Ishikawa (cell line): ENCODE results near the gene PRRT3.

Experiments
- CEBPB ChIP-seq: IDR thresholded peaks from 2 replicates; pipeline ENCODE4 v1.6.1; 2012
- CREB1 ChIP-seq: IDR thresholded peaks from 2 replicates; pipeline ENCODE4 v1.6.1; 2012; ENCODE audit warnings: low read depth
- EGR1 ChIP-seq: IDR thresholded peaks from 2 replicates; pipeline ENCODE4 v1.6.1; 2012
- NFIC ChIP-seq: IDR thresholded peaks from 2 replicates; pipeline ENCODE4 v1.6.1; 2012
- RAD21 ChIP-seq: IDR thresholded peaks from 2 replicates; pipeline ENCODE4 v1.6.1; 2012; ENCODE audit warnings: low read depth
- TAF1 ChIP-seq: IDR thresholded peaks from 2 replicates; pipeline ENCODE4 v1.6.1; 2012; ENCODE audit warnings: low read depth, mild to moderate bottlenecking
- YY1 ChIP-seq: IDR thresholded peaks from 2 replicates; pipeline ENCODE4 v1.6.1; 2012; ENCODE audit warnings: low read depth
- ZBTB7A ChIP-seq: IDR thresholded peaks from 2 replicates; pipeline ENCODE4 v1.6.1; 2012; ENCODE audit warnings: low read depth
- TF ChIP-seq, protein P1 (sequence below): IDR thresholded peaks from 2 replicates; pipeline ENCODE4 v1.6.1; 2012; ENCODE audit warnings: low read depth, mild to moderate bottlenecking

DNA sequence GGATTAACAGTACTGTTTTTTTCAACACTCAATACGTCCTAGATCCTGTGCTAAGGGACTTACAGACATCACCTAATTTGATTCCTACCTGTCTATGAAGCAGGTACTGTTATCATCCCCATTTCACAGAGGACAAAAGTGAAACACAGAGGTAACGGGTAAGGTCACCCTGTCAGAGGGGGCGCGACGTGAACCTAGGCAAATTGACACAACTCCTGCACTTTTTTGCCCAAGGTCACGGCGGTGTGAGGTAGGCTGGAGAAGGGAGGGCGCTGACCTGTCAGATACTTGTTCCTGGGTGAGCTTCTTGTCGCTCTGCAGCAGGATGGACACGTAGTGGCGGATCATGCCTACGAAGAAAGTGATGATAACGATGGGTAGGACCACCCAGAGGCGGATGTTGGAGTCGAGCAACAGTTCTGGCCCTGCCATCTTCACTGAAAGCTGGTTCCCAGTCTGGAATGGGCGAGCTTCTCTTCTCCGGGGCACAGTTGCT, 34.1 kb upstream of the PRRT3 start:
- TF ChIP-seq, protein P1, sequence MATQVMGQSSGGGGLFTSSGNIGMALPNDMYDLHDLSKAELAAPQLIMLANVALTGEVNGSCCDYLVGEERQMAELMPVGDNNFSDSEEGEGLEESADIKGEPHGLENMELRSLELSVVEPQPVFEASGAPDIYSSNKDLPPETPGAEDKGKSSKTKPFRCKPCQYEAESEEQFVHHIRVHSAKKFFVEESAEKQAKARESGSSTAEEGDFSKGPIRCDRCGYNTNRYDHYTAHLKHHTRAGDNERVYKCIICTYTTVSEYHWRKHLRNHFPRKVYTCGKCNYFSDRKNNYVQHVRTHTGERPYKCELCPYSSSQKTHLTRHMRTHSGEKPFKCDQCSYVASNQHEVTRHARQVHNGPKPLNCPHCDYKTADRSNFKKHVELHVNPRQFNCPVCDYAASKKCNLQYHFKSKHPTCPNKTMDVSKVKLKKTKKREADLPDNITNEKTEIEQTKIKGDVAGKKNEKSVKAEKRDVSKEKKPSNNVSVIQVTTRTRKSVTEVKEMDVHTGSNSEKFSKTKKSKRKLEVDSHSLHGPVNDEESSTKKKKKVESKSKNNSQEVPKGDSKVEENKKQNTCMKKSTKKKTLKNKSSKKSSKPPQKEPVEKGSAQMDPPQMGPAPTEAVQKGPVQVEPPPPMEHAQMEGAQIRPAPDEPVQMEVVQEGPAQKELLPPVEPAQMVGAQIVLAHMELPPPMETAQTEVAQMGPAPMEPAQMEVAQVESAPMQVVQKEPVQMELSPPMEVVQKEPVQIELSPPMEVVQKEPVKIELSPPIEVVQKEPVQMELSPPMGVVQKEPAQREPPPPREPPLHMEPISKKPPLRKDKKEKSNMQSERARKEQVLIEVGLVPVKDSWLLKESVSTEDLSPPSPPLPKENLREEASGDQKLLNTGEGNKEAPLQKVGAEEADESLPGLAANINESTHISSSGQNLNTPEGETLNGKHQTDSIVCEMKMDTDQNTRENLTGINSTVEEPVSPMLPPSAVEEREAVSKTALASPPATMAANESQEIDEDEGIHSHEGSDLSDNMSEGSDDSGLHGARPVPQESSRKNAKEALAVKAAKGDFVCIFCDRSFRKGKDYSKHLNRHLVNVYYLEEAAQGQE: no peak
- no peak for TF ChIP-seq ZBTB7A
- no peak for TF ChIP-seq CREB1
- no peak for TF ChIP-seq TAF1
- no peak for TF ChIP-seq EGR1
- no peak for TF ChIP-seq NFIC
- no peak for TF ChIP-seq YY1
- no peak for TF ChIP-seq CEBPB
- TF ChIP-seq RAD21: no peak
